ENCODE data around the gene TCIRG1. TPM values are rescaled to one million over a fixed set of nuclear protein-coding genes. Genes with fewer than 3 reads are reported as not detected.
A peak's percentile ranks its signal among the peaks of the same experiment; 100 is the strongest.

Gene TCIRG1
- total RNA-seq, 4 donors from 2014 or later, result 13.4 to 24.5 (median 14.1) TPM

DNA sequence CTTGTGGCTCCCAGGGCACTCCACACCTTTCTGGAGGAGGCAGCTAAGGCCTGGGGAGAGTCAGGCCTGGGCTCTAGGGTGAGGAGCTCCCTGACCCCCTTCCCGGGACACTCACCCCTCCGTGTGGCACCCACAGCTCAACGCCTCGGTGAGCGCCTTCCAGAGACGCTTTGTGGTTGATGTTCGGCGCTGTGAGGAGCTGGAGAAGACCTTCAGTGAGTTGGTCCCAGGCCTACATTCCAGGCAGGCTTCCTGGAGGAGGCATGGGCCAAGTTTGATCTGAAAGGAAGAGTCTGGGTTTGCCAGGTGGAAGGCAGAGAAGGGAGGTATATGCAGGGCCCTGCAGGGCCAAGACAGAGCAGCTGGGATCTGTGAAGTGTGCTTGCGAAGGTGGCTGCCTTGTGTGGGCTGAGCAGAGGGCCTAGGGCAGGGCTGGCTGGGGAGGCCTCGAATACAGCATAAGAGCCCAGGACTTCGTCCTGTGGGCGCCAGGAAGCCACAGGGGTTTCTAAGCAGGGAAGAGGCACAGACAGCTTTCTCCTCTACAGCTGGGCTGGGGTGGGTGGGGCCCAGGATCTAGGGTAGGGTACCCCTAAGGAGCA, 2.9 kb downstream of the TCIRG1 start:
- DNase-seq, result no peak
- no peaks in the 10 kb centered on the region for H3K27me3 ChIP-seq
- H3K9me3 ChIP-seq, result no peaks in the 10 kb centered on the region
- peaks cover 14 to 28% of the 10 kb centered on the region in 2 donors for H3K4me1 ChIP-seq
- H3K27ac ChIP-seq, result peak overlapping the region in 1 of 4 donors; percentile 74
- H3K4me3 ChIP-seq, result no peak overlapping the region
- no peak for ATAC-seq
- H3K36me3 ChIP-seq, result no peaks in the 10 kb centered on the region
- intact Hi-C loops (cut with DNase I; ENCODE audit: low total_unique reads), result no loop called here
- TF ChIP-seq POLR2A (IDR thresholded peaks at IDR 0.05), result no peak
- TF ChIP-seq, protein P1, sequence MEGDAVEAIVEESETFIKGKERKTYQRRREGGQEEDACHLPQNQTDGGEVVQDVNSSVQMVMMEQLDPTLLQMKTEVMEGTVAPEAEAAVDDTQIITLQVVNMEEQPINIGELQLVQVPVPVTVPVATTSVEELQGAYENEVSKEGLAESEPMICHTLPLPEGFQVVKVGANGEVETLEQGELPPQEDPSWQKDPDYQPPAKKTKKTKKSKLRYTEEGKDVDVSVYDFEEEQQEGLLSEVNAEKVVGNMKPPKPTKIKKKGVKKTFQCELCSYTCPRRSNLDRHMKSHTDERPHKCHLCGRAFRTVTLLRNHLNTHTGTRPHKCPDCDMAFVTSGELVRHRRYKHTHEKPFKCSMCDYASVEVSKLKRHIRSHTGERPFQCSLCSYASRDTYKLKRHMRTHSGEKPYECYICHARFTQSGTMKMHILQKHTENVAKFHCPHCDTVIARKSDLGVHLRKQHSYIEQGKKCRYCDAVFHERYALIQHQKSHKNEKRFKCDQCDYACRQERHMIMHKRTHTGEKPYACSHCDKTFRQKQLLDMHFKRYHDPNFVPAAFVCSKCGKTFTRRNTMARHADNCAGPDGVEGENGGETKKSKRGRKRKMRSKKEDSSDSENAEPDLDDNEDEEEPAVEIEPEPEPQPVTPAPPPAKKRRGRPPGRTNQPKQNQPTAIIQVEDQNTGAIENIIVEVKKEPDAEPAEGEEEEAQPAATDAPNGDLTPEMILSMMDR (IDR thresholded peaks at IDR 0.05 in 4 of 5, conservative IDR thresholded peaks at IDR 0.05 in 1 of 5), result no peak
- in situ Hi-C loops (cut with MboI; ENCODE audit: low sequenced_read_pairs in 4 of 4), result no loop called here

DNA sequence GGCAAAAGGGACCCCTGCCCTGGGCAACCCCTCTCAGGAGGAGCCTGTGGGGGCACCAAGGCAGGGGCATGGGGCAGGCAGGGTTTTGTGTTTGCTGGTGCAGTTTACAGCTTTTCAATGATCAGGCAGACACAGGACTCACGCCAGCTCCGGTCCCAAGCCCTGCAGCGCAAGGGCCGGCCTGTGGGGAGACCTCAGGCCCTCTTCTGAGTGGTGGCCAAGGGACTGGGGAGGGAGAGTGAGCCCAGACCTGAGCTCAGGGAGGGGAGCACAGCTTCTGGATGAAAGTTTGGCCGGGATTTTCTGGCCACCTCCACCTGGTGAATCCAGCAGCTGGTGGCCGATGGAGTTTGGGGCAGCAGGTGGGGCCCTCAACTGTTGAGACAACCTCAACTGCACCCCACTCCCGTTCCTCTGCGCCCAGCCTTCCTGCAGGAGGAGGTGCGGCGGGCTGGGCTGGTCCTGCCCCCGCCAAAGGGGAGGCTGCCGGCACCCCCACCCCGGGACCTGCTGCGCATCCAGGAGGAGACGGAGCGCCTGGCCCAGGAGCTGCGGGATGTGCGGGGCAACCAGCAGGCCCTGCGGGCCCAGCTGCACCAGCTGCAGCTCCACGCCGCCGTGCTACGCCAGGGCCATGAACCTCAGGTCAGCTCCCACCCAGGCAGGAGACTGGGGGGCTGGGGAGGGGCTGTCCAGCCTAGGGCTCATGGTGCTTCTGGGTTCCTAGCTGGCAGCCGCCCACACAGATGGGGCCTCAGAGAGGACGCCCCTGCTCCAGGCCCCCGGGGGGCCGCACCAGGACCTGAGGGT, 3.6 kb downstream of the TCIRG1 start:
- no peak overlapping the region for H3K27ac ChIP-seq
- TF ChIP-seq POLR2A (IDR thresholded peaks at IDR 0.05), result no peak
- TF ChIP-seq, protein P1 (IDR thresholded peaks at IDR 0.05 in 4 of 5, conservative IDR thresholded peaks at IDR 0.05 in 1 of 5), result no peak
- in situ Hi-C loops (cut with MboI; ENCODE audit: low sequenced_read_pairs in 4 of 4) (no loop called here), intact Hi-C loops (cut with DNase I; ENCODE audit: low total_unique reads) (no loop called here)
- H3K4me3 ChIP-seq, result no peak overlapping the region
- H3K4me1 ChIP-seq, result peaks cover 9 to 22% of the 10 kb centered on the region in 2 donors
- ATAC-seq, result no peak
- no peaks in the 10 kb centered on the region for H3K27me3 ChIP-seq
- no peaks in the 10 kb centered on the region for H3K9me3 ChIP-seq
- DNase-seq, result no peak
- no peaks in the 10 kb centered on the region for H3K36me3 ChIP-seq

DNA sequence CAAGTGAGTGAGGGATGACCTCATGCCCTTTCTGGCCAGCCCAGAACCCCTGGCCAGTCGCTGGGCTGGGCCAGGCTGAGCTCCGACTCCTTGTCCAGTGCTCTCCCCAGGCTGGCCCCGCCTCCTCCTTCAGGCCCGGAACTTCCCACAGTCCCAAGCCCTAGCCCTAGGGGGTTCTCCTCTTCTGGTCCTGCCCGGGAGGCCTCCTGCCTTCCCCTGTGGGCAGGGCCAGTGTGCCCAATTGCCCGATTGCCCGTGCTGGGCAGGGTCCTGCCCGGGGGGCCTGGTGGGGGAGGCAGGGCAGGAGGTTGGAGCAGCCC, 4.2 kb downstream of the TCIRG1 start:
- no peaks in the 10 kb centered on the region for H3K36me3 ChIP-seq
- in situ Hi-C loops (cut with MboI; ENCODE audit: low sequenced_read_pairs in 4 of 4), result no loop called here
- no peak overlapping the region for H3K27ac ChIP-seq

DNA sequence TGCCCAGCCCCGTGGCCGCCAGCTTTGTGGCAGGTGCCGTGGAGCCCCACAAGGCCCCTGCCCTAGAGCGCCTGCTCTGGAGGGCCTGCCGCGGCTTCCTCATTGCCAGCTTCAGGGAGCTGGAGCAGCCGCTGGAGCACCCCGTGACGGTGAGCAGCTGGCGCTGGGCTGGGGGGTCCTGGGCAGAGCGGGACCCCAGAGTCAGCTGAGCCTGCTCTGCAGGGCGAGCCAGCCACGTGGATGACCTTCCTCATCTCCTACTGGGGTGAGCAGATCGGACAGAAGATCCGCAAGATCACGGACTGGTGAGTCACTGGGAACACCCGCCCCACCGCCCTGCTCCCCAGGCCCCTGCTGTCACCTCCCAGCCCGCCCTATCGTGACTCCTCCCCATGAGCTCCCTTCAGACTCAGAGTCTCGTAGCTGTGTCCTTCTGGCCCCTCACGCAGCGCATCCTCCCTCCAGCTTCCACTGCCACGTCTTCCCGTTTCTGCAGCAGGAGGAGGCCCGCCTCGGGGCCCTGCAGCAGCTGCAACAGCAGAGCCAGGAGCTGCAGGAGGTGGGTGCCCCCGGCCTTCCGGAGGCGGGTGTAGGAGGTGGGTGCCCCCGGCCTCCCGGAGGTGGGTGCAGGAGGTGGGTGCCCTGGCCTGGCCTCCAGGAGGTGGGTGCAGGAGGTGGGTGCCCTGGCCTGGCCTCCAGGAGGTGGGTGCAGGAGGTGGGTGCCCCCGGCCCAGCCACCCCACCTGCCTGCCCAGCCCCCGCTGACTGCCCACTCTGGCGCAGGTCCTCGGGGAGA, 4.7 kb downstream of the TCIRG1 start:
- no peak for ATAC-seq
- no peak for DNase-seq
- intact Hi-C loops (cut with DNase I; ENCODE audit: low total_unique reads), result no loop called here
- Histone ChIP-seq H3K27ac (no peak overlapping the region), H3K4me1 (peaks cover 0 to 11% of the 10 kb centered on the region in 2 donors), H3K4me3 (no peak overlapping the region), H3K27me3 (no peaks in the 10 kb centered on the region), H3K9me3 (no peaks in the 10 kb centered on the region), H3K36me3 (no peaks in the 10 kb centered on the region)
- TF ChIP-seq, protein P1 (IDR thresholded peaks at IDR 0.05 in 4 of 5, conservative IDR thresholded peaks at IDR 0.05 in 1 of 5), result no peak
- in situ Hi-C loops (cut with MboI; ENCODE audit: low sequenced_read_pairs in 4 of 4), result no loop called here

More for the DNA sequence above, 4.2 kb downstream of the TCIRG1 start:
- ATAC-seq, result no peak
- no peaks in the 10 kb centered on the region for H3K9me3 ChIP-seq
- peaks cover 5 to 16% of the 10 kb centered on the region in 2 donors for H3K4me1 ChIP-seq
- no peak overlapping the region for H3K4me3 ChIP-seq
- intact Hi-C loops (cut with DNase I; ENCODE audit: low total_unique reads), result no loop called here
- no peaks in the 10 kb centered on the region for H3K27me3 ChIP-seq
- DNase-seq, result no peak
- TF ChIP-seq, protein P1 (IDR thresholded peaks at IDR 0.05 in 4 of 5, conservative IDR thresholded peaks at IDR 0.05 in 1 of 5), result no peak
